IMR-90 (cell line): ENCODE measurements around the gene RPTOR. TPM values are rescaled to one million over a fixed set of nuclear protein-coding genes. Genes with fewer than 3 reads are reported as not detected.
"Not testable (repeated sequence)": the region's sequence is repeated elsewhere in the genome, so short reads cannot be mapped to it uniquely, and the experiment has no call there.

ENCODE experiments used
- ATAC-seq: fragments of 200-7000 bp; cut with Tn5 transposase; 2 replicates; pipeline ENCODE4 v1.9.1; 2020; ENCODE audit warnings: low read depth, mild to moderate bottlenecking, moderate library complexity
- BruUV-seq: library from RNA; stranded (reverse); fragments of 400-500 nt; replicated peaks from 2 replicates; lab custom pipeline; 2021; lab: Mats Ljungman, UMichigan
- CTCF ChIA-PET: fragments of 300-600 bp; formaldehyde crosslinking; extraction: SDS; loops from one replicate; lab custom pipeline; 2021; ENCODE audit warnings: antibody characterized with exemption; lab: Yijun Ruan, JAX
- POLR2A ChIA-PET: fragments of 300-600 bp; sonication (Branson Sonifier 250); formaldehyde crosslinking; loops from one replicate; lab custom pipeline; 2022; ENCODE audit warnings: antibody characterized with exemption; ENCODE audit not compliant: unreplicated experiment; lab: Charles Lee
- DNase-seq: peaks from one replicate; pipeline ENCODE4 v3.0.0; 2013
- H2AFZ ChIP-seq: replicated peaks from 2 replicates; pipeline ENCODE3; 2013; ENCODE audit warnings: low read length, mild to moderate bottlenecking; ENCODE audit not compliant: poor library complexity
- H2AK5ac ChIP-seq: 2 replicates; pipeline ENCODE4 v1.6.1; 2013; ENCODE audit warnings: low read depth, low read length, inconsistent platforms
- H2AK9ac ChIP-seq: replicated peaks from 2 replicates; pipeline ENCODE3; 2013; ENCODE audit warnings: mild to moderate bottlenecking, low read depth, low read length, moderate library complexity; ENCODE audit not compliant: poor library complexity
- H2BK120ac ChIP-seq: 2 replicates; pipeline ENCODE4 v1.6.1; 2013; ENCODE audit warnings: low read depth, low read length, inconsistent platforms
- H2BK15ac ChIP-seq: 3 replicates; pipeline ENCODE4 v1.6.1; 2013; ENCODE audit warnings: low read depth, low read length, inconsistent platforms
- H2BK20ac ChIP-seq: 2 replicates; pipeline ENCODE4 v1.6.1; 2013; ENCODE audit warnings: low read depth, mild to moderate bottlenecking, inconsistent platforms, low read length, moderate library complexity
- H2BK5ac ChIP-seq: 2 replicates; pipeline ENCODE4 v1.6.1; 2013; ENCODE audit warnings: mild to moderate bottlenecking, low read depth, low read length, inconsistent platforms; ENCODE audit not compliant: poor library complexity, severe bottlenecking
- H3K14ac ChIP-seq: replicated peaks from 2 replicates; pipeline ENCODE4 v1.6.1; 2013; ENCODE audit warnings: low read depth, low read length, inconsistent platforms
- H3K18ac ChIP-seq: 2 replicates; pipeline ENCODE4 v1.6.1; 2013; ENCODE audit warnings: low read depth, low read length, control low read depth
- H3K23ac ChIP-seq: 2 replicates; pipeline ENCODE4 v1.6.1; 2013; ENCODE audit warnings: low read depth, low read length, inconsistent platforms
- H3K27ac ChIP-seq: 2 replicates; pipeline ENCODE4 v1.5.1; 2013; ENCODE audit warnings: mild to moderate bottlenecking, control low read depth, low read length; ENCODE audit not compliant: insufficient read depth
- H3K27me3 ChIP-seq: 2 replicates; pipeline ENCODE4 v1.6.1; 2013; ENCODE audit warnings: low read length; ENCODE audit not compliant: control insufficient read depth, insufficient read depth
- H3K36me3 ChIP-seq: 2 replicates; pipeline ENCODE4 v1.6.1; 2013; ENCODE audit warnings: low read length, mixed read lengths; ENCODE audit not compliant: control insufficient read depth, insufficient read depth
- H3K4ac ChIP-seq: 2 replicates; pipeline ENCODE4 v1.6.1; 2013; ENCODE audit warnings: low read depth, low read length, inconsistent platforms
- H3K4me1 ChIP-seq: 2 replicates; pipeline ENCODE4 v1.6.1; 2013; ENCODE audit warnings: low read length, mixed read lengths; ENCODE audit not compliant: control insufficient read depth, insufficient read depth
- H3K4me2 ChIP-seq: 2 replicates; pipeline ENCODE4 v1.6.1; 2013; ENCODE audit warnings: low read depth, mild to moderate bottlenecking, control low read depth, low read length, moderate library complexity
- H3K4me3 ChIP-seq: 2 replicates; pipeline ENCODE4 v1.5.1; 2013; ENCODE audit warnings: low read depth, mild to moderate bottlenecking, control low read depth, low read length, moderate library complexity; ENCODE audit not compliant: insufficient read depth
- H3K56ac ChIP-seq: 2 replicates; pipeline ENCODE4 v1.6.1; 2013; ENCODE audit warnings: low read length, inconsistent platforms; ENCODE audit not compliant: insufficient read depth; ENCODE audit errors: extremely low read depth
- H3K79me1 ChIP-seq, 2 experiments: 2 replicates each; pipeline ENCODE4 v1.6.1; 2013; ENCODE audit warnings: low read length in 2 of 2, inconsistent platforms in 1 of 2, low read depth in 1 of 2
- H3K9ac ChIP-seq: 2 replicates; pipeline ENCODE4 v1.6.1; 2013; ENCODE audit warnings: low read depth, low read length, control low read depth
- H3K9me1 ChIP-seq: 2 replicates; pipeline ENCODE4 v1.6.1; 2013; ENCODE audit warnings: low read length, inconsistent platforms; ENCODE audit not compliant: insufficient read depth
- H3K9me3 ChIP-seq: 2 replicates; pipeline ENCODE4 v1.6.1; 2013; ENCODE audit warnings: low read length; ENCODE audit not compliant: control insufficient read depth, insufficient read depth
- H4K20me1 ChIP-seq: 2 replicates; pipeline ENCODE4 v1.6.1; 2013; ENCODE audit warnings: low read length, inconsistent platforms; ENCODE audit not compliant: insufficient read depth
- H4K5ac ChIP-seq: 2 replicates; pipeline ENCODE4 v1.6.1; 2013; ENCODE audit warnings: mild to moderate bottlenecking, low read depth, low read length, control low read depth
- H4K8ac ChIP-seq, 2 experiments: 2 replicates each; pipeline ENCODE4 v1.6.1; 2013; ENCODE audit warnings: low read depth in 2 of 2, low read length in 2 of 2, control low read depth in 1 of 2, inconsistent platforms in 1 of 2
- H4K91ac ChIP-seq: 2 replicates; pipeline ENCODE4 v1.6.1; 2013; ENCODE audit warnings: low read depth, low read length, inconsistent platforms; ENCODE audit not compliant: insufficient read depth
- WGBS, 2 experiments: methylation state at CpG; one replicate each; pipeline versions ENCODE4 v1.1.5 to v1.1.7; 2013; ENCODE audit warnings: missing lambda C conversion rate in 2 of 2; ENCODE audit not compliant: insufficient read length in 1 of 2; ENCODE audit errors: extremely low coverage in 2 of 2; 5-methylcytosine and 5-hydroxymethylcytosine counted together
- dilution Hi-C: fragments of 300-500 bp; cut with HindIII; formaldehyde crosslinking; loops from one replicate; pipeline ENCODE4 v1.14.3; 2018; ENCODE audit warnings: low sequenced_read_pairs; ENCODE audit not compliant: unreplicated experiment
- in situ Hi-C: fragments of 300-500 bp; cut with MboI; formaldehyde crosslinking; loops from 3 replicates; pipeline ENCODE4 v1.14.3; 2019; ENCODE audit warnings: low sequenced_read_pairs, inconsistent platforms, mixed read lengths
- intact Hi-C: fragments of 100-400 bp; cut with micrococcal nuclease; formaldehyde crosslinking; loops from 2 replicates; pipeline ENCODE4 v1.10.0; 2022
- polyA plus RNA-seq, 3 experiments: library from polyadenylated mRNA; depleted of rRNA; stranded (reverse); fragments of >200 nt; gene quantifications; 2 replicates each; pipeline ENCODE4 v1.2.3, GENCODE V29; 2012; ENCODE audit warnings: low replicate concordance in 1 of 3
- total RNA-seq: library from RNA; depleted of rRNA; stranded (reverse); fragments of >200 nt; gene quantifications from 2 replicates; pipeline ENCODE4 v1.2.3, GENCODE V29; 2012

The RPTOR gene
- total and polyA plus RNA-seq, 2 of the 4 experiments (the other 2 are of a cell fraction), result 10.8 to 14.7 TPM

DNA sequence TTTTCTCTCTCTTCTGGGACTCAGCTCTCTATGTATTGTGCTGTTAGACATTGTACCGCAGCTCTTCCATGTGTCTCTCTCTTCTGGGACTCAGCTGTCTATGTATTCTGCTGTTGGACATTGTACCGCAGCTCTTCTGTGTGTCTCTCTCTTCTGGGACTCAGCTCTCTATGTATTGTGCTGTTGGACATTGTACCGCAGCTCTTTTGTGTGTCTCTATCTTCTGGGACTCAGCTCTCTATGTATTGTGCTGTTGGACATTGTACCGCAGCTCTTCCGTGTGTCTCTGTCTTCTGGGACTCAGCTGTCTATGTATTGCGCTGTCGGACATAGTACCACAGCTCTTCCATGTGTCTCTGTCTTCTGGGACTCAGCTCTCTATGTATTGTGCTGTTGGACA lies 84.2 kb downstream of the RPTOR start:
- H3K36me3 ChIP-seq, H4K91ac ChIP-seq, H2AFZ ChIP-seq, H2AK5ac ChIP-seq, H3K27ac ChIP-seq, H3K27me3 ChIP-seq, H2AK9ac ChIP-seq, in situ Hi-C loops, POLR2A ChIA-PET, H2BK20ac ChIP-seq, H3K4me1 ChIP-seq, H4K5ac ChIP-seq, BruUV-seq, H2BK5ac ChIP-seq, H4K8ac ChIP-seq, dilution Hi-C loops, H3K4me3 ChIP-seq, H3K18ac ChIP-seq, H2BK15ac ChIP-seq, CTCF ChIA-PET, H3K9me1 ChIP-seq, H2BK120ac ChIP-seq, H3K56ac ChIP-seq, ATAC-seq, H3K14ac ChIP-seq, H3K23ac ChIP-seq, intact Hi-C loops, H3K9me3 ChIP-seq, H3K4me2 ChIP-seq, H3K4ac ChIP-seq, DNase-seq, H3K9ac ChIP-seq: not testable (repeated sequence)
- no CpG with 5 or more reads among the region's 7 CpGs for WGBS, 2 experiments
- Histone ChIP-seq H4K20me1 (peaks cover 21% of the 10 kb centered on the region), H3K79me1 (peaks cover 24 to 47% of the 10 kb centered on the region in 2 experiments)
